SK-N-SH (cell line): Measurements from ENCODE around the gene SLC25A21. TPM values are rescaled to one million over a fixed set of nuclear protein-coding genes. Genes with fewer than 3 reads are reported as not detected.
"Not testable (repeated sequence)": the region's sequence is repeated elsewhere in the genome, so short reads cannot be mapped to it uniquely, and the experiment has no call there.

Source experiments
- CTCF ChIA-PET: fragments of 300-600, 350-600 bp; formaldehyde crosslinking; extraction: SDS; loops from one replicate; lab custom pipeline; 2021; lab: Yijun Ruan, JAX
- POLR2A ChIA-PET: fragments of 350-600 bp; sonication (Branson Sonifier 250); formaldehyde crosslinking; extraction: SDS; loops from one replicate; lab custom pipeline; 2020; ENCODE audit warnings: antibody characterized with exemption, inconsistent platforms; lab: Yijun Ruan, JAX
- DNase-seq: peaks from one replicate; pipeline ENCODE4 v3.0.0; 2012
- H2AFZ ChIP-seq: fragments of 200-600 bp; sonication (generic); 2 replicates; pipeline ENCODE4 v1.8.1; 2016; ENCODE audit warnings: antibody characterized with exemption, mild to moderate bottlenecking, low read depth
- H3F3A ChIP-seq: fragments of 200-600 bp; sonication (generic); replicated peaks from 2 replicates; pipeline ENCODE3; 2016; ENCODE audit warnings: antibody characterized with exemption, mild to moderate bottlenecking; ENCODE audit not compliant: insufficient read depth
- H3K27ac ChIP-seq, 2 experiments: fragments of 200-500 bp in 1 of 2; fragments of 200-600 bp in 1 of 2; sonication (Bioruptor generic) in 1 of 2; sonication (generic), shearing (Covaris generic) in 1 of 2; 2 replicates each; pipeline versions ENCODE4 v1.5.1 to v1.6.1; 2014 to 2016; ENCODE audit warnings: low read depth in 2 of 2, inconsistent platforms in 1 of 2, low read length in 1 of 2, mild to moderate bottlenecking in 1 of 2, mixed read lengths in 1 of 2
- H3K27me3 ChIP-seq: fragments of 200-600 bp; sonication (generic), shearing (Covaris generic); 2 replicates; pipeline ENCODE4 v1.6.1; 2016; ENCODE audit warnings: mixed run types; ENCODE audit not compliant: insufficient read depth
- H3K36me3 ChIP-seq, 2 experiments: fragments of 200-500 bp in 1 of 2; fragments of 200-600 bp in 1 of 2; sonication (Bioruptor generic) in 1 of 2; sonication (generic) in 1 of 2; replicated peaks in 1 of 2; 2 replicates each; pipeline versions ENCODE3 to v1.5.1; 2014 to 2016; ENCODE audit warnings: low read length in 1 of 2, mild to moderate bottlenecking in 1 of 2; ENCODE audit not compliant: insufficient read depth in 2 of 2, control insufficient read depth in 1 of 2
- H3K4me1 ChIP-seq, 2 experiments: fragments of 200-500 bp in 1 of 2; fragments of 200-600 bp in 1 of 2; sonication (Bioruptor generic) in 1 of 2; sonication (generic), shearing (Covaris generic) in 1 of 2; 2 replicates each; pipeline versions ENCODE4 v1.5.1 to v1.6.1; 2014 to 2016; ENCODE audit warnings: low read depth in 1 of 2, low read length in 1 of 2, mixed run types in 1 of 2; ENCODE audit not compliant: insufficient read depth in 2 of 2, control insufficient read depth in 1 of 2
- H3K4me2 ChIP-seq: fragments of 200-600 bp; sonication (generic), shearing (Covaris generic); 2 replicates; pipeline ENCODE4 v1.6.1; 2017; ENCODE audit warnings: mixed run types
- H3K4me3 ChIP-seq, 2 experiments: fragments of 200-500 bp in 1 of 2; fragments of 200-600 bp in 1 of 2; sonication (Bioruptor generic) in 1 of 2; sonication (generic), shearing (Covaris generic) in 1 of 2; 2 replicates each; pipeline versions ENCODE4 v1.5.1 to v1.8.1; 2014 to 2016; ENCODE audit warnings: low read depth in 2 of 2, inconsistent platforms in 1 of 2, low read length in 1 of 2, mild to moderate bottlenecking in 1 of 2, mixed read lengths in 1 of 2, moderate library complexity in 1 of 2
- H3K79me2 ChIP-seq: fragments of 200-600 bp; sonication (generic); 2 replicates; pipeline ENCODE4 v1.8.1; 2017; ENCODE audit warnings: mild to moderate bottlenecking; ENCODE audit not compliant: insufficient read depth
- H3K9ac ChIP-seq: fragments of 200-600 bp; sonication (generic); 2 replicates; pipeline ENCODE4 v1.6.1; 2017; ENCODE audit warnings: mixed run types
- H3K9me2 ChIP-seq: fragments of 200-600 bp; sonication (generic); 2 replicates; pipeline ENCODE4 v1.6.1; 2017; ENCODE audit warnings: mixed run types
- H3K9me3 ChIP-seq: fragments of 200-600 bp; sonication (generic); 2 replicates; pipeline ENCODE4 v1.6.1; 2017; ENCODE audit warnings: mixed run types, mild to moderate bottlenecking, moderate library complexity
- H4K20me1 ChIP-seq: fragments of 200-600 bp; sonication (generic); 2 replicates; pipeline ENCODE4 v1.6.1; 2017; ENCODE audit warnings: mild to moderate bottlenecking, mixed run types; ENCODE audit not compliant: insufficient read depth
- EZH2phosphoT487 ChIP-seq: fragments of 200-600 bp; sonication (generic); IDR thresholded peaks from 2 replicates; pipeline ENCODE4 v1.6.1; 2017; ENCODE audit warnings: low read depth, mixed run types, mild to moderate bottlenecking, antibody characterized with exemption, moderate library complexity, borderline replicate concordance
- GABPA ChIP-seq: IDR thresholded peaks from 2 replicates; pipeline ENCODE4 v1.4.0; 2012; ENCODE audit warnings: low read depth, mild to moderate bottlenecking
- JUND ChIP-seq: IDR thresholded peaks from 2 replicates; pipeline ENCODE4 v1.4.0; 2012
- MEF2A ChIP-seq: IDR thresholded peaks from 2 replicates; pipeline ENCODE4 v1.4.0; 2012; ENCODE audit warnings: low read depth, borderline replicate concordance
- NFIC ChIP-seq: IDR thresholded peaks from 2 replicates; pipeline ENCODE4 v1.4.0; 2012; ENCODE audit warnings: borderline replicate concordance
- RCOR1 ChIP-seq: fragments of 150-350 bp; IDR thresholded peaks from 2 replicates; pipeline ENCODE4 v1.6.1; 2017; ENCODE audit warnings: antibody characterized with exemption, low read length
- SIN3A ChIP-seq: IDR thresholded peaks from 2 replicates; pipeline ENCODE4 v1.6.1; 2012; ENCODE audit warnings: low read depth, mild to moderate bottlenecking, low read length, moderate library complexity, borderline replicate concordance
- SMC3 ChIP-seq: IDR thresholded peaks from 2 replicates; pipeline ENCODE4 v1.6.1; 2012; ENCODE audit warnings: low read depth, low read length, improper control_type of control experiment
- TAF1 ChIP-seq: IDR thresholded peaks from 2 replicates; pipeline ENCODE4 v1.6.1; 2012; ENCODE audit warnings: low read depth, mild to moderate bottlenecking, low read length, moderate library complexity, borderline replicate concordance
- TCF12 ChIP-seq: IDR thresholded peaks from 2 replicates; pipeline ENCODE4 v1.4.0; 2012
- WGBS: methylation state at CpG from one replicate; pipeline ENCODE4 v1.1.6; 2017; ENCODE audit warnings: low lambda C conversion rate; 5-methylcytosine and 5-hydroxymethylcytosine counted together
- polyA plus RNA-seq, 3 experiments: library from polyadenylated mRNA; depleted of rRNA; stranded (reverse); fragments of >200 nt; gene quantifications; 2 replicates each; pipeline ENCODE4 v1.2.3, GENCODE V29; 2012
- TF ChIP-seq, protein P1 (sequence below): IDR thresholded peaks from 2 replicates; pipeline ENCODE4 v1.4.0; 2012; ENCODE audit warnings: low read depth
- TF ChIP-seq, protein P2 (sequence below): IDR thresholded peaks from 2 replicates; pipeline ENCODE4 v1.4.0; 2012; ENCODE audit warnings: low read depth, borderline replicate concordance
- TF ChIP-seq, protein P3 (sequence below): IDR thresholded peaks from 2 replicates; pipeline ENCODE4 v1.4.0; 2012; ENCODE audit warnings: low read depth, borderline replicate concordance
- TF ChIP-seq, protein P4 (sequence below): fragments of 200-600 bp; sonication (generic); IDR thresholded peaks from 2 replicates; pipeline ENCODE4 v1.6.1; 2017; ENCODE audit warnings: antibody characterized with exemption, mild to moderate bottlenecking, moderate library complexity
- TF ChIP-seq, protein P5 (sequence below): IDR thresholded peaks from 2 replicates; pipeline ENCODE4 v1.6.1; 2012; ENCODE audit warnings: mild to moderate bottlenecking, low read depth, low read length, moderate library complexity
- TF ChIP-seq, protein P6 (sequence below): fragments of 150-350 bp; IDR thresholded peaks from 2 replicates; pipeline ENCODE4 v1.6.1; 2016; ENCODE audit warnings: mild to moderate bottlenecking, low read depth, low read length

The SLC25A21 gene
- polyA plus RNA-seq, 1 of the 3 experiments (the other 2 are of a cell fraction), result not detected

DNA sequence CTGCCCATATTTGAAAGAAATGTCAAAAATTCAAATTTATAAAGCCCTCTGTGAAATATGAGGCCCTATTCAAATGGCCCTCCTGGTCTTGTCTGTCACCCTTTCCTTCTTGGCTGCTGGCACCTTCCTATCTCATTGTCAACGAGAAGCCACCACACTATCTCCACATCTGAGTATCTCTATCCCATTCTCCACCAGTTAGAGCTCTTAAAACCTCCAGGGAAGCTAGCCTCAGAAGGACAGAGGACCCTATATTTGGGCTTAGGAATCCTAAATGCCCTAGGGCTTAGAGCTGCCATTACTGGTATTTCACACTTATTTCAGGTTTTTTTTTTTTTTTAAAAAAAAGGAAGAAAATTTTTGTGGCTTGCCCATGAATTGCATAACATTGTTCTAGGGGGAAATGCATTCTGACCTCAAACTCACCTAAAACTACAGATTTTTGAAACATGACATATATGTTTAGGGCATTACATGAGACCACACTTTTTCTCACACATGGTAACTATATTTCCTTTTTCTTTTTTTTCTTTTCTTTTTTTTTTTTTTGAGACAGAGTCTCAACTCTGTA is 25.0 kb downstream of the SLC25A21 start:
- no peak overlapping the region for H2AFZ ChIP-seq
- H3K27ac ChIP-seq, result no peak overlapping the region
- 0% methylated on average over 1 of the region's 1 CpG for WGBS
- no peaks in the 10 kb centered on the region for H3K9me3 ChIP-seq
- H3K36me3 ChIP-seq, result no peaks in the 10 kb centered on the region
- H3K4me2 ChIP-seq, result no peak overlapping the region
- no peak overlapping the region for H3K9ac ChIP-seq
- no peaks in the 10 kb centered on the region; the same call in 1 of the 2 replicates for H3K27me3 ChIP-seq
- ChIA-PET CTCF (no interaction called here), POLR2A (no interaction called here)
- H3K79me2 ChIP-seq, result no peaks in the 10 kb centered on the region
- no peak for DNase-seq
- no peak overlapping the region for H3K4me3 ChIP-seq
- TF ChIP-seq JUND (no peak), TCF12 (no peak), EZH2phosphoT487 (no peak), SMC3 (no peak), SIN3A (no peak), NFIC (no peak), TAF1 (no peak), RCOR1 (no peak), GABPA (no peak), MEF2A (no peak)
- TF ChIP-seq, protein P1, sequence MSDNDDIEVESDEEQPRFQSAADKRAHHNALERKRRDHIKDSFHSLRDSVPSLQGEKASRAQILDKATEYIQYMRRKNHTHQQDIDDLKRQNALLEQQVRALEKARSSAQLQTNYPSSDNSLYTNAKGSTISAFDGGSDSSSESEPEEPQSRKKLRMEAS, result no peak
- TF ChIP-seq, protein P2, sequence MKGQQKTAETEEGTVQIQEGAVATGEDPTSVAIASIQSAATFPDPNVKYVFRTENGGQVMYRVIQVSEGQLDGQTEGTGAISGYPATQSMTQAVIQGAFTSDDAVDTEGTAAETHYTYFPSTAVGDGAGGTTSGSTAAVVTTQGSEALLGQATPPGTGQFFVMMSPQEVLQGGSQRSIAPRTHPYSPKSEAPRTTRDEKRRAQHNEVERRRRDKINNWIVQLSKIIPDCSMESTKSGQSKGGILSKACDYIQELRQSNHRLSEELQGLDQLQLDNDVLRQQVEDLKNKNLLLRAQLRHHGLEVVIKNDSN, result no peak
- TF ChIP-seq, protein P3, sequence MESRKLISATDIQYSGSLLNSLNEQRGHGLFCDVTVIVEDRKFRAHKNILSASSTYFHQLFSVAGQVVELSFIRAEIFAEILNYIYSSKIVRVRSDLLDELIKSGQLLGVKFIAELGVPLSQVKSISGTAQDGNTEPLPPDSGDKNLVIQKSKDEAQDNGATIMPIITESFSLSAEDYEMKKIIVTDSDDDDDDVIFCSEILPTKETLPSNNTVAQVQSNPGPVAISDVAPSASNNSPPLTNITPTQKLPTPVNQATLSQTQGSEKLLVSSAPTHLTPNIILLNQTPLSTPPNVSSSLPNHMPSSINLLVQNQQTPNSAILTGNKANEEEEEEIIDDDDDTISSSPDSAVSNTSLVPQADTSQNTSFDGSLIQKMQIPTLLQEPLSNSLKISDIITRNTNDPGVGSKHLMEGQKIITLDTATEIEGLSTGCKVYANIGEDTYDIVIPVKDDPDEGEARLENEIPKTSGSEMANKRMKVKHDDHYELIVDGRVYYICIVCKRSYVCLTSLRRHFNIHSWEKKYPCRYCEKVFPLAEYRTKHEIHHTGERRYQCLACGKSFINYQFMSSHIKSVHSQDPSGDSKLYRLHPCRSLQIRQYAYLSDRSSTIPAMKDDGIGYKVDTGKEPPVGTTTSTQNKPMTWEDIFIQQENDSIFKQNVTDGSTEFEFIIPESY, result no peak
- TF ChIP-seq, protein P4, sequence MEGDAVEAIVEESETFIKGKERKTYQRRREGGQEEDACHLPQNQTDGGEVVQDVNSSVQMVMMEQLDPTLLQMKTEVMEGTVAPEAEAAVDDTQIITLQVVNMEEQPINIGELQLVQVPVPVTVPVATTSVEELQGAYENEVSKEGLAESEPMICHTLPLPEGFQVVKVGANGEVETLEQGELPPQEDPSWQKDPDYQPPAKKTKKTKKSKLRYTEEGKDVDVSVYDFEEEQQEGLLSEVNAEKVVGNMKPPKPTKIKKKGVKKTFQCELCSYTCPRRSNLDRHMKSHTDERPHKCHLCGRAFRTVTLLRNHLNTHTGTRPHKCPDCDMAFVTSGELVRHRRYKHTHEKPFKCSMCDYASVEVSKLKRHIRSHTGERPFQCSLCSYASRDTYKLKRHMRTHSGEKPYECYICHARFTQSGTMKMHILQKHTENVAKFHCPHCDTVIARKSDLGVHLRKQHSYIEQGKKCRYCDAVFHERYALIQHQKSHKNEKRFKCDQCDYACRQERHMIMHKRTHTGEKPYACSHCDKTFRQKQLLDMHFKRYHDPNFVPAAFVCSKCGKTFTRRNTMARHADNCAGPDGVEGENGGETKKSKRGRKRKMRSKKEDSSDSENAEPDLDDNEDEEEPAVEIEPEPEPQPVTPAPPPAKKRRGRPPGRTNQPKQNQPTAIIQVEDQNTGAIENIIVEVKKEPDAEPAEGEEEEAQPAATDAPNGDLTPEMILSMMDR, result no peak
- TF ChIP-seq, protein P5, sequence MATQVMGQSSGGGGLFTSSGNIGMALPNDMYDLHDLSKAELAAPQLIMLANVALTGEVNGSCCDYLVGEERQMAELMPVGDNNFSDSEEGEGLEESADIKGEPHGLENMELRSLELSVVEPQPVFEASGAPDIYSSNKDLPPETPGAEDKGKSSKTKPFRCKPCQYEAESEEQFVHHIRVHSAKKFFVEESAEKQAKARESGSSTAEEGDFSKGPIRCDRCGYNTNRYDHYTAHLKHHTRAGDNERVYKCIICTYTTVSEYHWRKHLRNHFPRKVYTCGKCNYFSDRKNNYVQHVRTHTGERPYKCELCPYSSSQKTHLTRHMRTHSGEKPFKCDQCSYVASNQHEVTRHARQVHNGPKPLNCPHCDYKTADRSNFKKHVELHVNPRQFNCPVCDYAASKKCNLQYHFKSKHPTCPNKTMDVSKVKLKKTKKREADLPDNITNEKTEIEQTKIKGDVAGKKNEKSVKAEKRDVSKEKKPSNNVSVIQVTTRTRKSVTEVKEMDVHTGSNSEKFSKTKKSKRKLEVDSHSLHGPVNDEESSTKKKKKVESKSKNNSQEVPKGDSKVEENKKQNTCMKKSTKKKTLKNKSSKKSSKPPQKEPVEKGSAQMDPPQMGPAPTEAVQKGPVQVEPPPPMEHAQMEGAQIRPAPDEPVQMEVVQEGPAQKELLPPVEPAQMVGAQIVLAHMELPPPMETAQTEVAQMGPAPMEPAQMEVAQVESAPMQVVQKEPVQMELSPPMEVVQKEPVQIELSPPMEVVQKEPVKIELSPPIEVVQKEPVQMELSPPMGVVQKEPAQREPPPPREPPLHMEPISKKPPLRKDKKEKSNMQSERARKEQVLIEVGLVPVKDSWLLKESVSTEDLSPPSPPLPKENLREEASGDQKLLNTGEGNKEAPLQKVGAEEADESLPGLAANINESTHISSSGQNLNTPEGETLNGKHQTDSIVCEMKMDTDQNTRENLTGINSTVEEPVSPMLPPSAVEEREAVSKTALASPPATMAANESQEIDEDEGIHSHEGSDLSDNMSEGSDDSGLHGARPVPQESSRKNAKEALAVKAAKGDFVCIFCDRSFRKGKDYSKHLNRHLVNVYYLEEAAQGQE, result no peak
- TF ChIP-seq, protein P6, sequence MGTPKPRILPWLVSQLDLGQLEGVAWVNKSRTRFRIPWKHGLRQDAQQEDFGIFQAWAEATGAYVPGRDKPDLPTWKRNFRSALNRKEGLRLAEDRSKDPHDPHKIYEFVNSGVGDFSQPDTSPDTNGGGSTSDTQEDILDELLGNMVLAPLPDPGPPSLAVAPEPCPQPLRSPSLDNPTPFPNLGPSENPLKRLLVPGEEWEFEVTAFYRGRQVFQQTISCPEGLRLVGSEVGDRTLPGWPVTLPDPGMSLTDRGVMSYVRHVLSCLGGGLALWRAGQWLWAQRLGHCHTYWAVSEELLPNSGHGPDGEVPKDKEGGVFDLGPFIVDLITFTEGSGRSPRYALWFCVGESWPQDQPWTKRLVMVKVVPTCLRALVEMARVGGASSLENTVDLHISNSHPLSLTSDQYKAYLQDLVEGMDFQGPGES, result no peak
- H3K9me2 ChIP-seq, result no peaks in the 10 kb centered on the region
- H4K20me1 ChIP-seq, result no peaks in the 10 kb centered on the region
- no peaks in the 10 kb centered on the region for H3K4me1 ChIP-seq
- H3F3A ChIP-seq, result no peaks in the 10 kb centered on the region

DNA sequence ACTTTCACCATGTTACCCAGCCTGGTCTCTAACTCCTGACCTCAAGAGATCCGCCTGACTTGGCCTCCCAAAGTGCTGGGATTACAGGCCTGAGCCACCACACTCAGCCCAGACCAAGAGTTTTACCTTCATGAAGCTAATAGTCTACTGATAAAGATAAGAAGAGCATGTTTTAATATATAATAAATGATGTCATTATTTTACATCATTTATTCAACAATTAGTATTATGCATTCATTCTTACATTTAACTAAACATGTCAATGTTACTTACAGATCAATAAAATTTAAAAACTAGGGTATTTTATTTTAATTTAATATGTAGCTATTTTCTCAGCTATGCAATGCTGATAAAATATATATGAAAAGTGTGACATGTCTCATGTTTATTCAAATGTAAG is 26.0 kb downstream of the SLC25A21 start:
- H3K9me2 ChIP-seq, H2AFZ ChIP-seq, H4K20me1 ChIP-seq, H3K4me2 ChIP-seq, H3K27ac ChIP-seq, CTCF ChIA-PET, POLR2A ChIA-PET, DNase-seq, H3K4me3 ChIP-seq, H3F3A ChIP-seq, H3K4me1 ChIP-seq, H3K36me3 ChIP-seq, H3K27me3 ChIP-seq, H3K9ac ChIP-seq, H3K79me2 ChIP-seq, H3K9me3 ChIP-seq: not testable (repeated sequence)
- 14% methylated on average over 1 of the region's 1 CpG for WGBS
